GM19023 (cell line): ENCODE data around the gene GALNT17.
"Not testable (repeated sequence)": the region's sequence is repeated elsewhere in the genome, so short reads cannot be mapped to it uniquely, and the experiment has no call there.

ENCODE experiments used
- ATAC-seq: cut with Tn5 transposase; IDR thresholded peaks from one replicate; pipeline ENCODE4 v1.9.1; 2021; ENCODE audit warnings: mild to moderate bottlenecking, moderate library complexity; ENCODE audit not compliant: unreplicated experiment

GALNT17 gene

DNA sequence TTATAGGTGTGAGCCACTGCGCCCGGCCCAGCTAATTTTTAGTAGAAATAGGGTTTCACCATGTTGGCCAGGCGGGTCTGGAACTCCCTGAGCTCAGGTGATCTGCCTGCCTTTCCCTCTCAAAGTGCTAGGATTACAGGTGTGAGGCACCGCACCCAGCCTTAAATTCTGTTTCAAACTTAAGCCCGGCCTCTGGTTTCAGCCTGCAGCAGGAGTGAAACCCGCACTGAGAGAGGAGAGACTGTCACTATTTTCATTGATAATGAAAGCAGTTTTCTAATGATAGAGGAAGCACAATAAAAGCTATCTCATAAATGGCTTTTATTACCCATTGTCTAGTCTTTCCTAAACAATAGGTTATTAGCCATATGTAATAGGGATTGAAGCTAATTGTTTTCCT lies 415.5 kb downstream of the GALNT17 start:
- ATAC-seq = no peak

DNA sequence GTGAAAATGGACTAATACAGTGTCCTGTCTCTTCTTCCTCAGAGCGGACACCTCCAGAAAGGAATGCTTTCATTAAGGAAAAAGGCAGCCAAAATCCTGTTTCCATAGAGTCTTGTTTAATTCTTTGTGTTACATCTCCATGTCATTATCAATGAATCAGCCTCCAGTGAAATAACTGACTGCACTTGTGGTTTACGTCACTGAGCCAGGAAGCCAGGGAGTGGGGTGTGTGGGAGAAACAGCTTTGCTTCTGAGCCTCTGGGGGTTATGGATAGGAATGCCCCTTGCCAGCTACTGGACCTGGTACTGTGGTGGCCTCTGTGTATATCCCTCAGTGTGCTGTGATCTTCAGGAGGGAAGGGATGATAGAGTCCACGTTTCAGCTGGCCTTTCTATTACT lies 416.8 kb downstream of the GALNT17 start:
- ATAC-seq = no peak

DNA sequence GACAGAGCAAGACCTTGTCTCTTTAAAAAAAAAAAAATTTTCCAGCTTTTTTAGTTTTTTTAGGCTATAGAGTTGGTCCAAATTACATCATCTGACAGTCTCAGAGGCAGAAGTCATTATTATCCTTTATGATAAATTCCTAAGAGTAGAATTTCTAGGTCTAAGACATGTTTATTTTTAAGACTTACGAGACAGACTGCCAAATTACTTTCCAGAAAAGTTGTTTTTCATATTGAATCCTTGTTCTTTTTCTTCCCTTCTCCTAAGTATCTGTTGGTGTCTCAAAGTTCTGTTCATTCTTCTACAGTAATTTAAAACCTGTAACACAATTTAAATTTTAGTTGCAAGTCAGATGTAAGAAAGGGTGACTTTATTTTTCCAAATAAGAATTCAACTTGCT lies 421.4 kb downstream of the GALNT17 start:
- ATAC-seq = no peak

DNA sequence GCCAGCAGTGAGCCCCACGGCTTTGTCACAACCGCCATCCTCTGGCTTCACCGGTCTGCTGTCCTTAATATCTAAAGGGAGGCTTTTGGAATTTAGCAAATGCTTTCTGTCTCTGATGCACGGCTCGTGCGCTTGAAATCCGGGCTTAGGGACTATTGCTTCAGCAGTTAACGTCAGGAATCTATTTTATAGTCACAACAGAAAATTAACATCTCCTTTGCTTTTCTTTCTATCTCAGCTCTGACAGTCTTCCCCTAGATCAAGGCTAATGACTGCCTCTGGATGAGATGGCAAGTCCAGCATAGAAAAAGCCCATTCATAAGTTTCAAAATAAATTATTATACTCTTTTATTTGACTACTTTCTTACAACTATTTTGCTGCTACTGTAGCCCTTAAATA lies 423.8 kb downstream of the GALNT17 start:
- ATAC-seq = no peak

DNA sequence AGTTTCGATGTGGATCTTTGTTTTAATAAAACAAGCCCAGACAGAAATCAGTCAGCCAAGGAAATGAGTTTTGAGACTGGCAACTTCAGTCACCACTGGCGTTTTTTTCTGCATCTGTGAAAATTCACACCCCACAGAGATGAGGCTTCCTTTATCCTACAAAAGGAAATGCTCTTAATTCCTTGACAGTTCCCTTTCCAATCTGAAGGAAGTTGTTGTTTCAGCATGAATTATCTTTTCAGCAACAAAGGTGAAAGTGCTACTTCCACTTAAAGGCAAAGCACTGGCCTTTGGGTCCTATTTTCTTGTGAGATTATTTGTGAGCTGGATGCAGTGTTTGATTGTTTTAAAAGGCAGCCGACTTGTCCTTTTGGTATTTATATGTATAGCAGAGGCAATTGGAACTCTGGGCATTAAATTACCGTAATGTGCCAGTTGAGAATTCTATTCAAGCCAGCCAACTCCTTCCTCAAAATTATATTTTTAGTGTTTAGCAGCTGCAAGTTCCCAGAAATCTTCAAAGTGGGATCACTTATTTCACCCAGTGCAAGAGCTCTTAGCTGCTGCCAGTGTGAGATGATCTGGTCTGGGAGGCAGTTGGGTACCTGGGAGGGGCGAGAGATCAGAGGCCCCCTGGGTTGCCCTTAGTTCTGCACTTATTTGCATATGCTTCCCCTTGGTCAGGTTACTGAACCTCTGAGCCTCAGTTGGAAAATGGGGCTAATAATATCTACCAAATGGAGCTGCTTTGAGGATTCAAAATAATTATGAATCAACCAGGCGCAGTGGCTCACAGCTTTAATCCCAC lies 427.1 kb downstream of the GALNT17 start:
- no peak for ATAC-seq

DNA sequence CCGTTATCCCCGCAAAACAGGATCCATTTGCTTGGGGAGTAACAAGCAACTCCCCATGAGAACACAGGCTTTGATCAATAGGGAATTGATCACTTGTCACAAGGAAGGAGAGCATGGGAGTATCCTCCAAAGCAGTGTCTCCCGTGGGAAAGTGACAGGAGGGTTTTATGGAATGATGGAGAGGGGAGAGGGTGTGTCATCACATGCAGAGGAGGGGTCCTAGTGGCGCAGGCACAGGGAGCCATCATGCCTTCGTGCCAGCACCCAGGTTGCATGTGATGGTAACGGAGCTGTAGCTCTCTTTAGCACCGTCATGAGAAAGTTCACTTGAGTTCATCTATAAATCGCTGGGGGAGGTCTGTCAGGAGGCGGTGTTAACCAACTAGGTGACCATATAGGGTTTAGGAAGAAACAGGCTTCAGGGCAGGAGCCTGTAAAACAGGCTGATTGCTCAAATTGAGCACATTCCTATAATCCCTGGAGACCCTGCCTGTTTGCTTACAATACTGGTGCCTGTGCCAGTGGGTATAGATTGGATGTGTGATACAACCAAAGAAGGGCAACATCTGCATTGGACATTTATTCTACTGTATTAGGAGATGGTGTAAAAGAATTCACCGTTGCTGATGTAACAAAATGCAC lies 428.5 kb downstream of the GALNT17 start:
- no peak for ATAC-seq

DNA sequence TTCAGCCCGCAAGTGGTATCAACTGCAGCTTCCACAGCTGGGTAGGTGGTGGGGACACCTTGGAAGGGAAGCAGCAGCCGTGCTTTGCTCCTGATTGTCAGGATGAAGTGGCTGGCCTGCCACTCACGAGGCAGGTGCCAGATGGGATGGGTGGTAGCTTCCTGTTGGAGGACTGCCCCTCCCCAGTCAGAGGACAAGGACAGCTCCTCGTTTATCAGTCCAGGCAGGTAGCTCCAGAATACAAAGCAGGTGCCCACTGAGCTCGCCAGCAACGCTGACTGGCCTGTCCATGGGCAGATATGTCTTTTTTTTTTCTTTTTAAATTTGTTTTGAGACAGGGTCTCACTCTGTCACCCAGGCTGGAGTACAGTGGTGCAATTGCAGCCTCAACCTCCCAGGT lies 431.3 kb downstream of the GALNT17 start:
- ATAC-seq = no peak

DNA sequence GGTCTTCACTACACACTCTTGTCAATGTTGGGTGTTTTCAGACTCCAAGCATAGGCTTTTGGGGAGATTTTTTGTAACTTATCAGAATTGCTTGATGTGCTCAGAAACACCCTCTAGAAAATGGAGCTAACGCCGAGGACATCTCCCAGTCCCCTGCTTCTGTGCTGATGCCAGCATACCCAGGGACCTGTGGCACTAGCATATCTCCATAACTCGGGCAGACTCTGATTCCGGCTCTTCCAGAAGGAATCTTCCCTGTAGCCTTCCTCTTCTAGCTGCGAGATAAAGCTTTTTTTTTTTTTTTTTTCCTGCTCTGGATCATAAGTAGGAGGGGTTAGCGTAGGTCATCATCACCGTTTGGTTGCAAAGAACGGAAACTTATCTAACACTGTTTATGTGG lies 434.4 kb downstream of the GALNT17 start:
- ATAC-seq = no peak

DNA sequence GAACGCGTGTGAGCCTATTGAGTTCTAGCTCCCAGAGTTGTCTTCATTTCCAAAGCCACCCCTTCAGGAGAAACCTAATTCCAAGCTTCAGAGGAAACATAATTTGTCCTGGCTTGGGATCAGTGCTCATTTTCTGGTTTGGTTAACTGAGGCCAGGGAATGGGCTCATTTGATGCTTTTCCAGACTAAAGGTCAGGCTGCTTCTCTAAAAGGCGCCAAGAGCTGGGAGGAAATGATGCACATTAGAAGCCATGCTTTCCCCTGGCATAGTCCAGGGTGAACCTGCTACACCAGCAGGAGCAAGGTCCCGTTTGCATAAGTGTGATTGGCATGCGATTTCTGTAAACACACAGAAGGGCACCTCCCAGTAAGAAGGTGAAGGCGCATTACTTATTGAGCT lies 435.0 kb downstream of the GALNT17 start:
- ATAC-seq = no peak

DNA sequence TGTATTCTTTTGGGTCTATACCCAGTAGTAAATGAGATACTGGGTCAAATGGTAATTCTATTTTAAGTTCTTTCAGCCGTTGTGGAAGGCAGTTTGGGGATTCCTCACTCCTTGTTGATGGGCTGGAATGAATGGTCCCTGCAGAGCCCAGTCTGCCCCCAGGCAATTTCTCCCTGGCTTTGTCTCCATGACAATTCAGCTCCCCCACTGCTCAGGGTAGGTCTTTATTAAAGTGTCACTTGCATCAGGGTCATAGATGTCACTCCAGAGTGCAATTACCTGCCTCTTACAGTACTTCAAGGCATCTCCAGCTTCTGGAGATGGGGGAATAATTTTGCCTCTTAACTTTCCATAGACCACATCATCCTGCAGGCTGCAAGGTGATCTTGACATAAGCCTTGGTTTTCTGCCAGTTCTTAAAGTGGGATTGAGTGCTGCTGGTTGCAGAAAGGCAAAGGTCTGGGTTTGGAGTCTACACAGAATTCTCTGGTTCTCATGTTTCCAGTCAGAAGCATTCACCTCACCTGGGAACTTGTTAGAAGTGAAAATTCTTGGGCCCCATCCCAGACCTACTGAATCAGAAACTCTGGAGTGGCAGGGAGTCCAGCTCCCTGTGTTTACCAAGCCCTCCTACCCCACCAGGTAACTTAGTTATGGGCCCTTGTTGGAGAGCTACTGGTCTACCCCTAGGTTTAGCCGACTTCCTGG lies 442.4 kb downstream of the GALNT17 start:
- no peak for ATAC-seq

DNA sequence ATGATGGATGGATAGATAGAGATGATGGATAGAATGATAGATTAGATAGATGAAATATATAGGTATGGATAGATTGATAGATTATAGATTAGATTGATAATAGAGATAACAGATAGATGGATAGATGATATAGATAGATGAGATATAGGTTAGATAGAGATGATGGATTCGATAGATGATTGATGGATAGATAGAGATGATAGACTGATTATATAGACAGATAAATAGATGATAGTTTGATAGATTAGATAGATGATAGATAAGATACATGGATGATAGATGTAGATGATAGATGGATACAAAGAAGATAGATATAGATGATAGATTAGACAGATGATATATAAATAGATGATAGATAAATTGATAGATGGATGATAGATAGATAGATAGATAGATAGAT lies 448.1 kb downstream of the GALNT17 start:
- no peak for ATAC-seq

DNA sequence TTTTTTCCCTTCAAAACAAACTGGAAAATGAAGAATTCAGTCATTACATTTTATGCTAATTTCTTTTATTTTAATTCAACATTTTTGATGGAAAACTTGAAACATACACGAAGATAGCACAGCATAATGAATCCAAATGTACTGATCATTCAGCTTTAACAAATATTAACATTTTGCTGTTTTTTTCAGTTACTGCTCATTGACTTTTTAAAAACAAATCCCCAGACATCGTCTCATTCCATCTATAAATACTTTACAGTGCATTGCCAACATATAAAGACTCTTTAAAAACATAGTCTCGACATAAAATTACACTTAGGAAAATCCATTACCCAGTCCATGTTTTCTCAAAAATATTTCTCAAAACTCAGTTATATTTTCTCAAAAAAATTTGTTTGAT lies 452.3 kb downstream of the GALNT17 start:
- no peak for ATAC-seq

DNA sequence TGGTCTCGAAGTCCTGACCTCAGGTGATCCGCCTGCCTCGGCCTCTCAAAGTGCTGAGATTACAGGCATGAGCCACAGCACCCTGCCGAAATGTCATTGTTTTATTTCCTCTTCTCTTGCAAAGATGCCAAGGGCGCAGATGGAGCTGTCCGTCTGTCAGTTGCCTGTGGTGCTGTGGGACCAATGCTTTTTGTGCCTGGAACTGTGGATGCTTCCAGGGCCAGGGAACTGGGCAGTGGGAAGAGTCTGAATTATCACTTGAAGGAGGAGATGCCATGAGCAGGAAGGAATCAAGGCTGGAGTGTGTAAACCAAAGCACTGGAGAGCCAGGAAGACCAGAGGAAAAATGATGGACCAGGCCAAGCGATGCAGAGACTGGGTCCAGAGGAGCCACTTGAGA lies 459.9 kb downstream of the GALNT17 start:
- ATAC-seq = no peak

DNA sequence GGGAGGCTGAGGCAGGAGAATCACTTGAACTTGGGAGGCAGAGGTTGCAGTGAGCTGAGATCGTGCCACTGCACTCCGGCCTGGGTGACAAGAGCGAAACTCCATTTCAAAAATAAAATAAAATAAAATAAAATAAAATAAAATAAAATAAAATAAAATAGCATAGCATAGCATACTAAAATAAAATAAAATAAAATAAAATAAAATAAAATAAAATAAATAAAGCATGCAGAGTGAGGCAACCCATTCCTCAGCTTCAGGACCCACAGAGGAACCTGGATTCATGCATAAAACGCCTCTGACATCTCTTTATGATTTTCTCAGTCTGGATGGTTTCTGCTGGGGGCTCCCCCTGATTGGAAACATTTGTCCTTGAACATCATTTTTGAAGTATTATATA lies 460.4 kb downstream of the GALNT17 start:
- ATAC-seq = not testable (repeated sequence)

DNA sequence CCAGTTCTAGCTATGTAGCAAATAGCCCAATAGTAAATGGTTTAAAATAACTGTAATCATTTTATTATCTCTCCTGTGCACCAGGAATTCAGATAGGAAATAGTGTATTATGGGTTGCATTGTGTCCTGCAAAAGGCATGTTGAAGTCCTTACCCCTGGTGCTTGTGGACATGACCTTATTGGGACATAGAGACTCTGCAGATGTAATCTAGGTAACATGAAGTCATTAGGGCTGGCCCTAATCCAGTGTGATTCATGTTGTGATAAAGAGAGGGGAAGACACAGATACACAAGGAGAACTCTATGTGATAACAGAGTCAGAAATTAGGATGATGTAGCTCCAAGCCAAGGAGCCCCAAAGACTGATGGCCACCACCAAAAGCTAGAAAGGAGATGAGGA lies 462.8 kb downstream of the GALNT17 start:
- ATAC-seq = no peak

DNA sequence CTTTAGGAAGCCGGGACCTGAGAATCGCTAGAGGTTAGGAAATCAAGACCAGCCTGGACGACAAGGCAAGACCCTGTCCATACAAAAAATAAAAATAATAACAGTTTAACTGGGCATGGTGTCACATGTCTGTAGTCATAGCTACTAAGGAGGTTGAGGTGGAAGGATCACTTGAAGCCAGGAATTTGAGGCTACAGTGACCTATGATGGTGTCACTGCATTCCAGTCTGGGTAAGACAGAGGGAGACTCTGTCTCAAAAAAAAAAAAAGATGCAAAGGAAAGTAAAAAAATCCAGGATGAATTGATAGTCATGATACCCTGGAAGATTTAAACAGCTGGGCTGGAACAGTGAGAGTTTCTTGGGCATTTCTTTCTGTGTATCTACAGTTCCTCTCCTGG lies 463.2 kb downstream of the GALNT17 start:
- ATAC-seq = no peak

DNA sequence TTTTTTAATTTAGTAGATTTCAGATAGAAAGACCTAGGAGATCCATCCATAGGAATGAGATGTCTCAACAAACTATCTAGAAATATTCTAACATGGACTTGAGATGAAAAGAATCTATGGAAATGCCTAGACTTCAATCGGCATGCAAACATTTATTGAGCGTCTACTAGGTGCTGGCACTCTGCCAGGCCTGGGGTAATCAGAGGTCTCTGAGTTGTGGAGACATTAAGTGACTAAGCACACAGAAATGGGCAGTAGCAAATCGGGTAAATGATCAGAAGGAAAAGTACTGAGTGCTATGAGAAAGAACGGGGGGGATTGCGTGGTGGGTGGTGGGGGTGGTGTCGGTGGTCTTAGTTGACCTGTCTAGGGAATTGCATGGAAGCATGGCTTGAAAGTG lies 466.6 kb downstream of the GALNT17 start:
- no peak for ATAC-seq

DNA sequence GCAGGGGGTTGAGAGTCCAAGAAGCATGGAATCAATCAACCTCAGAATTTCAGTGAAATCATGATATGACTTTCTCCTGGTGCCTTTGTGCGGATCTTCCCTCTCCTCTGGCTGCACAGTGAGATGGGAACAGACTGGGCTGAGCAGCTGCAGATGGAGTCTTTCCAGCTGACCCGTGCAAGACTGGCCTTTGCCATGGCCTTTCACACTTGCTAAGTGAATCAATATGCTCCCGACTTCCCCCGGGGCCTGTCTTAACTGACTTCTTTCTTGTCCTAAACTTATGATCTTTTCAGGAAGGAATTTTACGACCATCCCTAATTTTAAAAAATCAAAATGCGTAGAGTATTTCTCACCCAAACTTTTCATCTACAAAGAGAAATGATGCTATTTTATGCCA lies 469.9 kb downstream of the GALNT17 start:
- ATAC-seq = no peak

DNA sequence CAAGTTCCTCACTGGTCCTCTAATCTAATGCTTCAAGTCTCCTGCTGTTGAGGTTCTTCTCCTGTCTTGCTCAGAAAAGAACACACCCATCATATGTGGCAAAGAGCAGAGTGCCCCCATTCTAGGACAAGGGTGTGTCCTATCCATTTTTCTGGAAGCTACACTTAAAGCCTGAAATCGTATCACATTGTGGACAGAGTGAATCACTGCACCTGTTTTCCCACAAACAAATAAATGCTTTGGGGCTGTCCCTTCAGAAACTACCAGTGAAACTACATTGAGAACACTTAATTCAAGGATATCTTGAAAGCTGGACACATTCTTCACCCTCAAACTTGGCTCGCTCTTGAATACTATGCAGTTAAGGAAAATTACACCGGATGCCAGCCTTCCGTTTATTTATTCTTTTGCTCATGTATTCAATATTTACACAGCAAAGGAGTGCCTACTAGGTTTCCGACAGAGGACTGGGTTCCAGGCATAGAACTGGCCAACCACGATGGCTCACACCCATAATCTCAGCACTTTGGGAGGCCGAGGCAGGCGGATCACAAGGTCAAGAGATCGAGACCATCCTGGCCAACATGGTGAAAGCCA lies 473.0 kb downstream of the GALNT17 start:
- no peak for ATAC-seq

DNA sequence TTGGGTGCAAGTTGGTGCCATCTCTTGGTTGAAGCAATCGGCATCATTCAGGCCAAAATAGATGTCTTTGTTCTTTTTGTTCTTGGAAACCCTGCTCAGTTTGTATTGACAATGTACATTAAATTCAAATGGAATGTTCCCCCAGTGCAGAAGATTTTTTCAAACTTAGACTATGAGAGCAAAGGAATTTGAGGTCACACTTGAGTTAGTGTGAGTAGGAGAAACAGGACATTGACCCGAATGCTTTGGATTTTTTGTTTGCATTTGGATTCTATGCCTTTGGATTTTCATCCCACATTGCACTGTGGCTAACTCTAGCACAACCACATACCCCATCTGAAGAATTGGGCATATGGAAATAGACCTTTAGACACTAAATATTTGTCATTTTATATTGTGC lies 480.0 kb downstream of the GALNT17 start:
- no peak for ATAC-seq

DNA sequence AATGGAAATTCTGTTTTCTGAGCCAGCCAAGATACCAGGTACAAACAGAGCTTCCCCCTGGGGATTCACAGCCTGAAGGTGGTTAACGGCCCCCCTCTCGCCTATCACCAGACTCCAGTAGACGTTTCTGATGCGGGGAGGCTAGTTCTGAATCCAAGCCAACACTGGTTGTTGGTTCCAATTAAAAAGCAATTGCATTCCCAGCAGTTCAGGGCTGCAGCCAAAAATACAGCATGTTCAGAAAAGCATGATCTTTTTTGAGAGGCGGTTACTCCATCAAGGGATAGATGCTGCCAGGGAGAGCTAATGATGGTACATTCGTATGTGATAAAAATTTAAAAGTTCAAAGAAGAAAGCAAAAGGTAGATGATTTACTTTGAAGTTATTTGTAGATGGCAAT lies 481.0 kb downstream of the GALNT17 start:
- ATAC-seq = no peak

DNA sequence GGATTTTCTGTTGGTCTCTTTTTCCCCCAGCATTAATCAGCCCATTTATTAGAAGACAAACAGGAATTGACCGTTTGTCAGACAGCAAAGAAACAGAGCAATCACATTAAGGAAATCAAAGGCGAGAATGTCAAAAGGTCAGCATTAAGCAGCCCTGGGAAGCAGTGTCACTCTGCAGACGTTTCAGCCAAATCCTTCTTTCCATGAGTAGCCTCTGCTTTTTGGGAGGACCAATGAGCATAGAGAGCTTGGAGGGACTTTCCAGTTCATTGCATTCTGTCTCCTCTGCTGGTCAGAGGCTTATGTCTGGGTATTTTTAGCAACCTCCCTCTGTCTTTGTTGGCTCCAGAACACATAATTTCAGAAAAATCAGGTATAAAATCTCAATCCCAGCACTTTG lies 481.4 kb downstream of the GALNT17 start:
- ATAC-seq = no peak
